ENCODE results near the gene TMIGD1. TPM values are rescaled to one million over a fixed set of nuclear protein-coding genes. Genes with fewer than 3 reads are reported as not detected.

The TMIGD1 gene
- total and polyA plus RNA-seq, 2 of the 13 experiments (the other 11 are each of a cell fraction or from before 2014, with no cell fraction given), result not detected

DNA sequence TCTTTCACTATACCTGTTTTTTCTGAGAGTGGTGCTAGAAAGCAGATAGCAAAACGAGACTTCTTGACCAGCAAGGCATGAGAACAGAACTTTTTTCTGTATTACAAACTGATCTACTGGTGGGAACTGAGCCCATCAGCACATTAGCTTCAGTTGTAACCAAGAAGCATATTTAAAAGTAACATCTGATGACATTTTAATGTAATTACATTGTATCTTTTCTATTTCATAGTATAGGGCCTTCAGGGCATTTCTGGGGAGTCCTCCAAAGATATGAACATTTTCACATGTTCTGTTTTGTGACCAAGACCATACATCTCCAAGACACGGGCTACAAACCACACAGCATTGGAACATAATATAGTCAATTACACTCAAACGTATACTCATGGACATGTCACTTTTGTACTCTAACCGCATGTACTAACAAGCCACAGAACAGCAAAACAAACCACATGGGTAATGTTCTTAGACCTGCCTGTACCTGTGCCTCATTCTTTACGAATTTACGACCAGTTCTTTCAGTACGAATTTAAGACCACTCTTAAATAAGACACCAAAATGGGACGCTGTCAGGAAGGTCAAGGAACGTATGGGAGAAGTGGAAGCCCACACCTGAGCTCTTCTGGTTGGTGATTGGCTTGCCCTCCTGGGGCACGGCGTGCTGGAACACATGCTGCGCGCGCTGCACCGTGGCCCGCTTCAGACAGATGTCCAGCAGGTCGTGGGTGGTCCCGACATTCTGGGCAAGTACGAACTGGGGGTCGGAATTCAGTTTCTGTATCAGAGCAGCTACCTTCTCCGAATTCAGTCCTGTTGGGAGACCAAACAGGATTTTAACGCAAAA, 42.9 kb downstream of the TMIGD1 start (continued):
- TF ChIP-seq BORCS8-MEF2B (CRISPR knock-in tag; IDR thresholded peaks at IDR 0.05) (no peak; the same call in none of the 2 replicates), RXRB (CRISPR knock-in tag; IDR thresholded peaks at IDR 0.05; ENCODE audit: borderline replicate concordance) (no peak), ZSCAN20 (CRISPR knock-in tag; IDR thresholded peaks at IDR 0.05; ENCODE audit: borderline replicate concordance) (no peak), MYC (CRISPR knock-in tag; IDR thresholded peaks at IDR 0.05; ENCODE audit: borderline replicate concordance) (peak; percentile 80; the same call in 1 of the 2 replicates), ZNF550 (CRISPR knock-in tag; IDR thresholded peaks at IDR 0.05; ENCODE audit: borderline replicate concordance) (no peak), SRSF1 (optimal IDR thresholded peaks at IDR 0.05; ENCODE audit: low read depth, low read length) (no peak), ZNF10 (CRISPR knock-in tag; IDR thresholded peaks at IDR 0.05; ENCODE audit: borderline replicate concordance, low read depth) (no peak), ZNF766 (CRISPR knock-in tag; IDR thresholded peaks at IDR 0.05; ENCODE audit: borderline replicate concordance) (no peak; the same call in 1 of the 2 replicates), GABPA (IDR thresholded peaks at IDR 0.05; ENCODE audit: low read depth, low read length) (no peak), GABPA (CRISPR knock-in tag; IDR thresholded peaks at IDR 0.05; ENCODE audit: low read depth) (no peak), HDAC2 (CRISPR knock-in tag; IDR thresholded peaks at IDR 0.05) (peak; percentile 40; the same call in 1 of the 2 replicates), YEATS2 (CRISPR knock-in tag; IDR thresholded peaks at IDR 0.05; ENCODE audit: borderline replicate concordance) (no peak), PRMT3 (CRISPR knock-in tag; IDR thresholded peaks at IDR 0.05; ENCODE audit: borderline replicate concordance, low read depth) (no peak), ZNF263 (CRISPR knock-in tag; IDR thresholded peaks at IDR 0.05) (no peak; the same call in 1 of the 2 replicates), HMG20A (CRISPR knock-in tag; IDR thresholded peaks at IDR 0.05; ENCODE audit: borderline replicate concordance) (no peak), HDAC6 (IDR thresholded peaks at IDR 0.05; ENCODE audit: low read depth, low read length) (no peak), GTF2F1 (IDR thresholded peaks at IDR 0.05; ENCODE audit: low read length) (no peak)
- TF ChIP-seq, protein P1, sequence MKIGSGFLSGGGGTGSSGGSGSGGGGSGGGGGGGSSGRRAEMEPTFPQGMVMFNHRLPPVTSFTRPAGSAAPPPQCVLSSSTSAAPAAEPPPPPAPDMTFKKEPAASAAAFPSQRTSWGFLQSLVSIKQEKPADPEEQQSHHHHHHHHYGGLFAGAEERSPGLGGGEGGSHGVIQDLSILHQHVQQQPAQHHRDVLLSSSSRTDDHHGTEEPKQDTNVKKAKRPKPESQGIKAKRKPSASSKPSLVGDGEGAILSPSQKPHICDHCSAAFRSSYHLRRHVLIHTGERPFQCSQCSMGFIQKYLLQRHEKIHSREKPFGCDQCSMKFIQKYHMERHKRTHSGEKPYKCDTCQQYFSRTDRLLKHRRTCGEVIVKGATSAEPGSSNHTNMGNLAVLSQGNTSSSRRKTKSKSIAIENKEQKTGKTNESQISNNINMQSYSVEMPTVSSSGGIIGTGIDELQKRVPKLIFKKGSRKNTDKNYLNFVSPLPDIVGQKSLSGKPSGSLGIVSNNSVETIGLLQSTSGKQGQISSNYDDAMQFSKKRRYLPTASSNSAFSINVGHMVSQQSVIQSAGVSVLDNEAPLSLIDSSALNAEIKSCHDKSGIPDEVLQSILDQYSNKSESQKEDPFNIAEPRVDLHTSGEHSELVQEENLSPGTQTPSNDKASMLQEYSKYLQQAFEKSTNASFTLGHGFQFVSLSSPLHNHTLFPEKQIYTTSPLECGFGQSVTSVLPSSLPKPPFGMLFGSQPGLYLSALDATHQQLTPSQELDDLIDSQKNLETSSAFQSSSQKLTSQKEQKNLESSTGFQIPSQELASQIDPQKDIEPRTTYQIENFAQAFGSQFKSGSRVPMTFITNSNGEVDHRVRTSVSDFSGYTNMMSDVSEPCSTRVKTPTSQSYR (CRISPR knock-in tag; IDR thresholded peaks at IDR 0.05; ENCODE audit: borderline replicate concordance), result 0 out of 2 replicates have a peak, but pooled peaks have one; percentile 9
- TF ChIP-seq, protein P2, sequence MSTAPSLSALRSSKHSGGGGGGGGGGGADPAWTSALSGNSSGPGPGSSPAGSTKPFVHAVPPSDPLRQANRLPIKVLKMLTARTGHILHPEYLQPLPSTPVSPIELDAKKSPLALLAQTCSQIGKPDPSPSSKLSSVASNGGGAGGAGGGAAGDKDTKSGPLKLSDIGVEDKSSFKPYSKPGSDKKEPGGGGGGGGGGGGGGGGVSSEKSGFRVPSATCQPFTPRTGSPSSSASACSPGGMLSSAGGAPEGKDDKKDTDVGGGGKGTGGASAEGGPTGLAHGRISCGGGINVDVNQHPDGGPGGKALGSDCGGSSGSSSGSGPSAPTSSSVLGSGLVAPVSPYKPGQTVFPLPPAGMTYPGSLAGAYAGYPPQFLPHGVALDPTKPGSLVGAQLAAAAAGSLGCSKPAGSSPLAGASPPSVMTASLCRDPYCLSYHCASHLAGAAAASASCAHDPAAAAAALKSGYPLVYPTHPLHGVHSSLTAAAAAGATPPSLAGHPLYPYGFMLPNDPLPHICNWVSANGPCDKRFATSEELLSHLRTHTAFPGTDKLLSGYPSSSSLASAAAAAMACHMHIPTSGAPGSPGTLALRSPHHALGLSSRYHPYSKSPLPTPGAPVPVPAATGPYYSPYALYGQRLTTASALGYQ (CRISPR knock-in tag; IDR thresholded peaks at IDR 0.05), result no peak
- TF ChIP-seq, protein P3, sequence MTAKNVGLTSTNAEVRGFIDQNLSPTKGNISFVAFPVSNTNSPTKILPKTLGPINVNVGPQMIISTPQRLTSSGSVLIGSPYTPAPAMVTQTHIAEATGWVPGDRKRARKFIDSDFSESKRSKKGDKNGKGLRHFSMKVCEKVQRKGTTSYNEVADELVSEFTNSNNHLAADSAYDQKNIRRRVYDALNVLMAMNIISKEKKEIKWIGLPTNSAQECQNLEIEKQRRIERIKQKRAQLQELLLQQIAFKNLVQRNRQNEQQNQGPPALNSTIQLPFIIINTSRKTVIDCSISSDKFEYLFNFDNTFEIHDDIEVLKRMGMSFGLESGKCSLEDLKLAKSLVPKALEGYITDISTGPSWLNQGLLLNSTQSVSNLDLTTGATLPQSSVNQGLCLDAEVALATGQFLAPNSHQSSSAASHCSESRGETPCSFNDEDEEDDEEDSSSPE (CRISPR knock-in tag; IDR thresholded peaks at IDR 0.05), result peak; percentile 57
- TF ChIP-seq, protein P4, sequence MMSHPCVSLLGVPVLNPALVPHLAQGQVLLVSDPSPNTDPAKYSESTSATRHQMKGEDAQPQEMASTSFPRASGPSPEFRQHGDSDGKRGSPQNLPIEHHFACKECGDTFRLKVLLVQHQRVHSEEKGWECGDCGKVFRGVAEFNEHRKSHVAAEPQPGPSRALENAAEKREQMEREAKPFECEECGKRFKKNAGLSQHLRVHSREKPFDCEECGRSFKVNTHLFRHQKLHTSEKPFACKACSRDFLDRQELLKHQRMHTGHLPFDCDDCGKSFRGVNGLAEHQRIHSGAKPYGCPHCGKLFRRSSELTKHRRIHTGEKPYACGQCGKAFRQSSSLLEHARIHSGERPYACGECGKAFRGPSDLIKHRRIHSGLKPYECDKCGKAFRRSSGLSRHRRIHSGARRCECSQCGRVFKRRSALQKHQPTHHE (CRISPR knock-in tag; IDR thresholded peaks at IDR 0.05; ENCODE audit: borderline replicate concordance), result no peak
